Measurements from ENCODE around the gene SKP1. TPM values are rescaled to one million over a fixed set of nuclear protein-coding genes. Genes with fewer than 3 reads are reported as not detected.

SKP1 gene
- total and polyA plus RNA-seq, 4 donors: 129 to 407 (median 253) TPM

DNA sequence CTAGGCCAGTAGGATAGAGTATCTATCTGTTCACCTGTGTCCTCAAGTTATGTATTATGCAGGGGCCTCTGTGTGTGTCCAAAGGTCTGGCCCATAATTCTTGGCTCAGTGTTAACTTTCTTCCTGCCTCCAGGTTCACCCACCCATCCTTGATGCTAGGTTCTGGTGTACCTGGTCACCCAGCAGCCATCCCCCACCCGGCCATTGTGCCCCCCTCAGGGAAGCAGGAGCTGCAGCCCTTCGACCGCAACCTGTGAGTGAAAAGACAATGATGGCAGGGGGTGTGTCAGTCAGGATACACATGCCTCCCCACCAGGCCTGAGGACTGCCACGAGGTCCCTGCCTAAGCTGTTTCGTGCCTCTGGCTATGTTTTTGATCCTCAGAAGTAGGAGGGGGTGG is 34.7 kb downstream of the SKP1 start:
- Histone ChIP-seq H3K9ac (ENCODE audit: low read depth in 1 of 2, low read length in 2 of 2) (no peak overlapping the region), H3K27ac (ENCODE audit: low read depth in 1 of 2, low read length in 2 of 2) (no peak overlapping the region), H3K9me3 (ENCODE audit: control insufficient read depth in 4 of 4, low read length in 3 of 4) (no peaks in the 10 kb centered on the region), H3K4me3 (ENCODE audit: low read depth in 1 of 3, low read length in 3 of 3) (no peak overlapping the region), H3K4me1 (ENCODE audit: control insufficient read depth in 4 of 4, insufficient read depth in 4 of 4, low read length in 3 of 4) (peaks cover 0 to 7% (median 0%) of the 10 kb centered on the region in 4 donors), H3K36me3 (ENCODE audit: control insufficient read depth in 4 of 4, insufficient read depth in 3 of 4, low read depth in 1 of 4, low read length in 3 of 4) (peaks cover 2 to 22% (median 11%) of the 10 kb centered on the region in 4 donors), H3K27me3 (ENCODE audit: control insufficient read depth in 4 of 4, insufficient read depth in 4 of 4, low read length in 3 of 4) (no peaks in the 10 kb centered on the region)
- DNase-seq (ENCODE audit: low spot score): peak; percentile 26
- WGBS: 85% methylated on average over 5 of the region's 5 CpGs
- TF ChIP-seq, protein P1, sequence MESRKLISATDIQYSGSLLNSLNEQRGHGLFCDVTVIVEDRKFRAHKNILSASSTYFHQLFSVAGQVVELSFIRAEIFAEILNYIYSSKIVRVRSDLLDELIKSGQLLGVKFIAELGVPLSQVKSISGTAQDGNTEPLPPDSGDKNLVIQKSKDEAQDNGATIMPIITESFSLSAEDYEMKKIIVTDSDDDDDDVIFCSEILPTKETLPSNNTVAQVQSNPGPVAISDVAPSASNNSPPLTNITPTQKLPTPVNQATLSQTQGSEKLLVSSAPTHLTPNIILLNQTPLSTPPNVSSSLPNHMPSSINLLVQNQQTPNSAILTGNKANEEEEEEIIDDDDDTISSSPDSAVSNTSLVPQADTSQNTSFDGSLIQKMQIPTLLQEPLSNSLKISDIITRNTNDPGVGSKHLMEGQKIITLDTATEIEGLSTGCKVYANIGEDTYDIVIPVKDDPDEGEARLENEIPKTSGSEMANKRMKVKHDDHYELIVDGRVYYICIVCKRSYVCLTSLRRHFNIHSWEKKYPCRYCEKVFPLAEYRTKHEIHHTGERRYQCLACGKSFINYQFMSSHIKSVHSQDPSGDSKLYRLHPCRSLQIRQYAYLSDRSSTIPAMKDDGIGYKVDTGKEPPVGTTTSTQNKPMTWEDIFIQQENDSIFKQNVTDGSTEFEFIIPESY (IDR thresholded peaks at IDR 0.05): no peak
- no peak for TF ChIP-seq RAD21 (IDR thresholded peaks at IDR 0.05)
- no peak for TF ChIP-seq EGR1 (IDR thresholded peaks at IDR 0.05; ENCODE audit: low read depth in 2 of 2)
- no peak for TF ChIP-seq FOXA2 (IDR thresholded peaks at IDR 0.05)
- TF ChIP-seq YY1 (IDR thresholded peaks at IDR 0.05): no peak
- TF ChIP-seq HNF4G (IDR thresholded peaks at IDR 0.05): no peak

DNA sequence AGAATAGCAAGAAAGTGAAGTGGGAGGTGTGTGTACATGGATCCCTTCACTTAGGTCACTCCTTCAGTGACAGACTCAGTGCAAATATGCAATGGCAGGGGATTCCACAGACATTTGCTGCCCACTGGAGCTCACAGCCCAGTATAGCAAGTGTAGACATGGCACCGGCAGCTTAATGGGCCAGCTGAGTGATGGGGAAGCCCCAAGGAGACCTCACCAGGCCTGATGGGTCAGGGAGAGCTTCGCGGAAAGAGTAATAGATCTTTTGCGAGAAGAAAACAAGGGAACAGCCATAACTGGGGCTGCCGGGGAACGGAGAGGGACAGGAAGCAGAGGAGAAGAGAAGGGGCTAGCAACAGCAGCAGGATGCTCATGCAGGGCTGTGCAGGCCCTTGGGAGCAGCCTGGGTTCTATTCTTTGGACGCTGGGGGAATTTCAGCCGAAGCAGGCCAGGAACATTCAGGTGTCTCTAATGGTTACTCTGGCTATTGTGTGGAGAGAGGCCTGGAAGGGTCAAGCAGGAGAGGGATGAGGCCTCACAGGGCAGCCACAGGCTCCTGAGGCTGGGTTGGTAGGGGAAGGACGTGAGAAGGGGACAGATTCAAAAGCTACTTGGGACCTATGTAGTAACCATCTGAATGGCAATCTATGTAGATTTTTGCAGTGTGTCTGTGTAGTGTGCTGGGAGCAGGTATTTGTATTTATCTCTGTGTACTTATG is 35.3 kb downstream of the SKP1 start:
- no peak overlapping the region for H3K9ac ChIP-seq (ENCODE audit: low read depth in 1 of 2, low read length in 2 of 2)
- peak; percentile 9 for DNase-seq (ENCODE audit: low spot score)
- peaks cover 0 to 7% (median 0%) of the 10 kb centered on the region in 4 donors for H3K4me1 ChIP-seq (ENCODE audit: control insufficient read depth in 4 of 4, insufficient read depth in 4 of 4, low read length in 3 of 4)
- no peak overlapping the region for H3K4me3 ChIP-seq (ENCODE audit: low read depth in 1 of 3, low read length in 3 of 3)
- no peaks in the 10 kb centered on the region for H3K9me3 ChIP-seq (ENCODE audit: control insufficient read depth in 4 of 4, low read length in 3 of 4)
- H3K27me3 ChIP-seq (ENCODE audit: control insufficient read depth in 4 of 4, insufficient read depth in 4 of 4, low read length in 3 of 4): no peaks in the 10 kb centered on the region
- no peak overlapping the region for H3K27ac ChIP-seq (ENCODE audit: low read depth in 1 of 2, low read length in 2 of 2)
- 83% methylated on average over 9 of the region's 9 CpGs for WGBS
- no peak for TF ChIP-seq HNF4G (IDR thresholded peaks at IDR 0.05)
- TF ChIP-seq RAD21 (IDR thresholded peaks at IDR 0.05): peak in 1 of 2 donors; percentile 29
- TF ChIP-seq, protein P2, sequence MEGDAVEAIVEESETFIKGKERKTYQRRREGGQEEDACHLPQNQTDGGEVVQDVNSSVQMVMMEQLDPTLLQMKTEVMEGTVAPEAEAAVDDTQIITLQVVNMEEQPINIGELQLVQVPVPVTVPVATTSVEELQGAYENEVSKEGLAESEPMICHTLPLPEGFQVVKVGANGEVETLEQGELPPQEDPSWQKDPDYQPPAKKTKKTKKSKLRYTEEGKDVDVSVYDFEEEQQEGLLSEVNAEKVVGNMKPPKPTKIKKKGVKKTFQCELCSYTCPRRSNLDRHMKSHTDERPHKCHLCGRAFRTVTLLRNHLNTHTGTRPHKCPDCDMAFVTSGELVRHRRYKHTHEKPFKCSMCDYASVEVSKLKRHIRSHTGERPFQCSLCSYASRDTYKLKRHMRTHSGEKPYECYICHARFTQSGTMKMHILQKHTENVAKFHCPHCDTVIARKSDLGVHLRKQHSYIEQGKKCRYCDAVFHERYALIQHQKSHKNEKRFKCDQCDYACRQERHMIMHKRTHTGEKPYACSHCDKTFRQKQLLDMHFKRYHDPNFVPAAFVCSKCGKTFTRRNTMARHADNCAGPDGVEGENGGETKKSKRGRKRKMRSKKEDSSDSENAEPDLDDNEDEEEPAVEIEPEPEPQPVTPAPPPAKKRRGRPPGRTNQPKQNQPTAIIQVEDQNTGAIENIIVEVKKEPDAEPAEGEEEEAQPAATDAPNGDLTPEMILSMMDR (IDR thresholded peaks at IDR 0.05; ENCODE audit: low read depth, low read length, missing input control): peak; percentile 3
- H3K36me3 ChIP-seq (ENCODE audit: control insufficient read depth in 4 of 4, insufficient read depth in 3 of 4, low read depth in 1 of 4, low read length in 3 of 4): peaks cover 2 to 22% (median 10%) of the 10 kb centered on the region in 4 donors

DNA sequence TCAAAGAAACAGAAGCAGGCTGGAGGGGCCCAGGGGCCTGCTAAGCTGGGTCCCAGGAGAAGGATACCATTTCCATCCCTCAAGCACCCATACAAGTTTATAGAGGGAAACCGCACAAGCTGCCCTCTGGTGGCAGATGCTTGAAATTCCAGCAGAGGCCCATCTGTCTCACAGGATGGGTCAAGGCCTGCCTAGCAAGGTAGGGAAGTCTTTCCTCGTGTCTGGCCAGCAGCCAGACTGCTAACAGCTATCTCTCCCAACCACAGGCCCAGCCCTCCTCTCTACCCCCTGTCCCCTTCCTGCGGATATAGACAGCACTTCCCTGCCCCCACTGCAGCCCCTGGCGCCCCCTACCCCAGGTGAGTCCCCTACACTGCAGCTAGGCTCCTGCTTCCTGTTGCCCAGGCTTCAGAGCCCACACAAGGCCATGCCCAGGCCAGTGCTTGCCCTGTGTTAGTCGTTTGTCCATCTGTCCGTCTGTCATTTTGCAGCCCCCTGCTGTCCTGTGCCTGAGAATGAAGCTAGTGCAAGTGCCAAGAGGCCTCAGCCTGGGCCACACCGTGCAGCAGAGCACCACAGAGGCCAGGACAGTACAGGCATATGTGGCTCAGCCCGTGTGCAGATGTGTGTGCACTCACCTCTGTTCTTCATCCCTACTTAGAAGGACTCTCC is 36.1 kb downstream of the SKP1 start:
- H3K27me3 ChIP-seq (ENCODE audit: control insufficient read depth in 4 of 4, insufficient read depth in 4 of 4, low read length in 3 of 4): no peaks in the 10 kb centered on the region
- no peak overlapping the region for H3K27ac ChIP-seq (ENCODE audit: low read depth in 1 of 2, low read length in 2 of 2)
- peaks cover 2 to 26% (median 10%) of the 10 kb centered on the region in 4 donors for H3K36me3 ChIP-seq (ENCODE audit: control insufficient read depth in 4 of 4, insufficient read depth in 3 of 4, low read depth in 1 of 4, low read length in 3 of 4)
- 42% methylated on average over 8 of the region's 8 CpGs for WGBS
- no peaks in the 10 kb centered on the region for H3K9me3 ChIP-seq (ENCODE audit: control insufficient read depth in 4 of 4, low read length in 3 of 4)
- H3K4me1 ChIP-seq (ENCODE audit: control insufficient read depth in 4 of 4, insufficient read depth in 4 of 4, low read length in 3 of 4): peaks cover 0 to 7% (median 0%) of the 10 kb centered on the region in 4 donors
- peak; percentile 77 for DNase-seq (ENCODE audit: low spot score)
- TF ChIP-seq HNF4A (conservative IDR thresholded peaks at IDR 0.05) (peak in 1 of 2 donors; percentile 10), RAD21 (IDR thresholded peaks at IDR 0.05) (peak; percentile 79 to 86), JUND (IDR thresholded peaks at IDR 0.05) (no peak)
- TF ChIP-seq, protein P2 (IDR thresholded peaks at IDR 0.05; ENCODE audit: low read depth, low read length, missing input control): peak; percentile 85
- no peak overlapping the region for H3K9ac ChIP-seq (ENCODE audit: low read depth in 1 of 2, low read length in 2 of 2)
- H3K4me3 ChIP-seq (ENCODE audit: low read depth in 1 of 3, low read length in 3 of 3): no peak overlapping the region

Data from liver (tissue), 9 donors.